Thoracic aorta (tissue), 2 donors: ENCODE data around the gene UBN1. TPM values are rescaled to one million over a fixed set of nuclear protein-coding genes. Genes with fewer than 3 reads are reported as not detected.
"Not testable (repeated sequence)": the region's sequence is repeated elsewhere in the genome, so short reads cannot be mapped to it uniquely, and the experiment has no call there.

ENCODE experiments used
- ATAC-seq: fragments of 150-250 bp; one replicate; pipeline ENCODE4 v1.8.0; 2017; ENCODE audit warnings: low read depth; ENCODE audit not compliant: insufficient number of reproducible peaks, low FRiP score
- DNase-seq: peaks from one replicate; pipeline ENCODE4 v3.0.0-alpha.2; 2020; ENCODE audit warnings: low spot score
- H3K27ac ChIP-seq, 2 donors: fragments of 200-600 bp; sonication (generic); 1 replicate in 1 of 2; 2 replicates in 1 of 2; pipeline ENCODE4 v1.5.1; 2016; ENCODE audit warnings: mild to moderate bottlenecking in 2 of 2, moderate library complexity in 2 of 2
- H3K27me3 ChIP-seq: fragments of 200-600 bp; sonication (generic); replicated peaks from 2 replicates; pipeline ENCODE4 v1.6.0; 2016; ENCODE audit warnings: mild to moderate bottlenecking; ENCODE audit not compliant: insufficient read depth
- H3K36me3 ChIP-seq: fragments of 200-600 bp; sonication (generic); one replicate; pipeline ENCODE4 v1.5.1; 2016
- H3K4me1 ChIP-seq, 2 donors: fragments of 200-600 bp; sonication (generic); 1 replicate in 1 of 2; 2 replicates in 1 of 2; pipeline versions ENCODE4 v1.5.1 to v1.6.0; 2016; ENCODE audit warnings: low read depth in 2 of 2, mild to moderate bottlenecking in 1 of 2; ENCODE audit not compliant: control insufficient read depth in 1 of 2
- H3K4me3 ChIP-seq: fragments of 200-600 bp; sonication (generic); 2 replicates; pipeline ENCODE4 v1.5.1; 2016; ENCODE audit warnings: mild to moderate bottlenecking
- H3K9me3 ChIP-seq: fragments of 200-600 bp; sonication (generic); 2 replicates; pipeline ENCODE4 v1.5.1; 2016
- CTCF ChIP-seq: fragments of 200-600 bp; sonication (generic); IDR thresholded peaks from one replicate; pipeline ENCODE4 v1.5.1; 2019; ENCODE audit warnings: antibody characterized with exemption
- total RNA-seq, 2 donors: library from RNA; depleted of rRNA; stranded (reverse); fragments of >200 nt; gene quantifications; one replicate each; pipeline versions ENCODE4 v1.1.0 to v1.2.3, GENCODE V29; 2016

The UBN1 gene
- total RNA-seq, 2 donors from 2014 or later, result 27.1 to 37.0 TPM

- ATAC-seq, result no peak
- no peak overlapping the region for H3K27ac ChIP-seq
Measured at GRCh38 chr16:4894276-4895150, 47.2 kb downstream of the UBN1 start.

GRCh38 chr16:4895366-4895765 lies 48.1 kb downstream of the UBN1 start:
- DNase-seq, result no peak
- no peaks in the 10 kb centered on the region for H3K9me3 ChIP-seq
- no peak for ATAC-seq
- no peaks in the 10 kb centered on the region for H3K27me3 ChIP-seq
- TF ChIP-seq CTCF, result no peak
- H3K27ac ChIP-seq, result no peak overlapping the region
- no peaks in the 10 kb centered on the region for H3K4me1 ChIP-seq
- H3K36me3 ChIP-seq, result peaks cover 23% of the 10 kb centered on the region
- H3K4me3 ChIP-seq, result no peak overlapping the region

More at GRCh38 chr16:4894276-4895150, 47.2 kb downstream of the UBN1 start:
- Histone ChIP-seq H3K27me3 (no peaks in the 10 kb centered on the region), H3K4me1 (no peaks in the 10 kb centered on the region), H3K9me3 (no peaks in the 10 kb centered on the region), H3K36me3 (peaks cover 29% of the 10 kb centered on the region), H3K4me3 (no peak overlapping the region)
- no peak for DNase-seq
- TF ChIP-seq CTCF, result no peak

- ATAC-seq, H3K4me3 ChIP-seq, H3K9me3 ChIP-seq, H3K27ac ChIP-seq, H3K4me1 ChIP-seq, DNase-seq, H3K27me3 ChIP-seq: not testable (repeated sequence)
- peaks cover 18% of the 10 kb centered on the region for H3K36me3 ChIP-seq
Measured at GRCh38 chr16:4896761-4897160, 49.5 kb downstream of the UBN1 start.

- H3K4me3 ChIP-seq, result no peak overlapping the region
- no peak for DNase-seq
- no peaks in the 10 kb centered on the region for H3K9me3 ChIP-seq
- no peak for TF ChIP-seq CTCF
- no peak for ATAC-seq
- no peaks in the 10 kb centered on the region for H3K4me1 ChIP-seq
- H3K27ac ChIP-seq, result no peak overlapping the region
- H3K27me3 ChIP-seq, result no peaks in the 10 kb centered on the region
- peaks cover 18% of the 10 kb centered on the region for H3K36me3 ChIP-seq
Measured at GRCh38 chr16:4897328-4897727, 50.0 kb downstream of the UBN1 start.

GRCh38 chr16:4898811-4899473 lies 51.7 kb downstream of the UBN1 start:
- no peak overlapping the region for H3K27ac ChIP-seq
- no peak for ATAC-seq
- no peak overlapping the region for H3K4me3 ChIP-seq
- H3K36me3 ChIP-seq, result peaks cover 19% of the 10 kb centered on the region
- no peak for DNase-seq
- no peaks in the 10 kb centered on the region for H3K27me3 ChIP-seq
- H3K9me3 ChIP-seq, result no peaks in the 10 kb centered on the region
- no peaks in the 10 kb centered on the region for H3K4me1 ChIP-seq
- TF ChIP-seq CTCF, result no peak
